ENCODE data around the gene VPS52.

The VPS52 gene, protein sequence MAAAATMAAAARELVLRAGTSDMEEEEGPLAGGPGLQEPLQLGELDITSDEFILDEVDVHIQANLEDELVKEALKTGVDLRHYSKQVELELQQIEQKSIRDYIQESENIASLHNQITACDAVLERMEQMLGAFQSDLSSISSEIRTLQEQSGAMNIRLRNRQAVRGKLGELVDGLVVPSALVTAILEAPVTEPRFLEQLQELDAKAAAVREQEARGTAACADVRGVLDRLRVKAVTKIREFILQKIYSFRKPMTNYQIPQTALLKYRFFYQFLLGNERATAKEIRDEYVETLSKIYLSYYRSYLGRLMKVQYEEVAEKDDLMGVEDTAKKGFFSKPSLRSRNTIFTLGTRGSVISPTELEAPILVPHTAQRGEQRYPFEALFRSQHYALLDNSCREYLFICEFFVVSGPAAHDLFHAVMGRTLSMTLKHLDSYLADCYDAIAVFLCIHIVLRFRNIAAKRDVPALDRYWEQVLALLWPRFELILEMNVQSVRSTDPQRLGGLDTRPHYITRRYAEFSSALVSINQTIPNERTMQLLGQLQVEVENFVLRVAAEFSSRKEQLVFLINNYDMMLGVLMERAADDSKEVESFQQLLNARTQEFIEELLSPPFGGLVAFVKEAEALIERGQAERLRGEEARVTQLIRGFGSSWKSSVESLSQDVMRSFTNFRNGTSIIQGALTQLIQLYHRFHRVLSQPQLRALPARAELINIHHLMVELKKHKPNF

DNA sequence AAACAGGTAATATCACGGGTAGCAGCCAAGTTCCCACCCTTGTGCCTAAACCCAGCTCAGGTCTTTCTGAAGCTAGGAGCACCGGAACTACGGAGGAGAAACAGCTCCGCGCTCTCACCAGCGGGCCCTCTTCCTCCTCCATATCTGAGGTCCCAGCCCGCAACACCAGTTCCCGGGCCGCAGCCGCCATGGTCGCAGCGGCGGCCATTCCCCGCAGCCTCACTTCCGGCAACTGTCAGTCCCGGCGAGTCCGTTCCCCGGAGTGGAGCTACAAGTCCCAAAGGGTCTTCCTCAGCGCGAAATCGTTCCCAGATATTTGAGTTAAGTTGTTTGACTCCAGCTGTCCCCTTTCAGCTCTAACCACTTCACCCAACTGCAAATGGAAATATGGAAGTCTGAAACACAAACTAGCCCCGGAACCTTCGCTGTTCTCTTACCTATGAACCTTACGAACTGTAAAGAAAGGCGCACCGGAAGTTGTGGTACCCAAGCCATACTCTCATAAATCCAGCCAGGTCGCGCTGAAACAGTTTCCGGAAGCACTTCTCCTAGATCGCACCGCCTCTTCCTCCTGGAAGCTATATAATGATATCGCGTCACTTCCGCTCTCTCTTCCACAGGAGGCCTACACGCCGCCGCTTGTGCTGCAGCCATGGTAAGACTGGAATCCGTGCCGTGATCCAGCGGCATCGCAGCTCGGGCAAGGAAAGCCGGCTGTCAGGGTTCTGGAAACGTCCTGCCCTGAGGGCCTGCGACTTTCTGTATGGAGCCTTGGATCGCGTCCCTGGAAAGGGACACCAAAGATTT, at the start of gene VPS52, which contains the start of gene RPS18:
VPS52 (minus strand) TSS at position 409 of the 807 bp plus-strand sequence; CDS start at position 208, 201 bp downstream.
RPS18 (plus strand) TSS at position 608 of the 807 bp plus-strand sequence; CDS start at position 653, 45 bp downstream.
- DNase-seq: peak; percentile 97

DNA sequence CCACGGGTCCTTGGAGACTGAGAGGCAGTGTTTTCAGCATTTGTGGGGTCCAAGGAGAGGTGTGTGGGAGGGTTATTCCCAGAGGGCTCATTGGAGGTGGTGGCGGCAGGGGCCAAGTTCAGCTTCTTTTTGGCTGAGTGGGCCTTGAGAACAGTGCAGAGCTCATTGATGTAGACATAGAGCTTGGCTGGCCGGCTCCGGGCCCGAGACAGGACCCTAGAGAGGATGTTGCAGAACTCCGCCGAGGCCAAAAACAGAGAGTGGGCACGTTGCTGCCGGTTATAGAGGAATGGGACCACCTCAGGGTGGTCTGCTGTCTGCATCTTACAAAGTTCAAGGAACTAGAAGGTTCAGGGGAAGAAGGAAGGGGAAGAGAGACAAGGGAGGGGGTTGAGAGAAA, 49.6 kb upstream of the VPS52 start:
- no peak for DNase-seq

DNA sequence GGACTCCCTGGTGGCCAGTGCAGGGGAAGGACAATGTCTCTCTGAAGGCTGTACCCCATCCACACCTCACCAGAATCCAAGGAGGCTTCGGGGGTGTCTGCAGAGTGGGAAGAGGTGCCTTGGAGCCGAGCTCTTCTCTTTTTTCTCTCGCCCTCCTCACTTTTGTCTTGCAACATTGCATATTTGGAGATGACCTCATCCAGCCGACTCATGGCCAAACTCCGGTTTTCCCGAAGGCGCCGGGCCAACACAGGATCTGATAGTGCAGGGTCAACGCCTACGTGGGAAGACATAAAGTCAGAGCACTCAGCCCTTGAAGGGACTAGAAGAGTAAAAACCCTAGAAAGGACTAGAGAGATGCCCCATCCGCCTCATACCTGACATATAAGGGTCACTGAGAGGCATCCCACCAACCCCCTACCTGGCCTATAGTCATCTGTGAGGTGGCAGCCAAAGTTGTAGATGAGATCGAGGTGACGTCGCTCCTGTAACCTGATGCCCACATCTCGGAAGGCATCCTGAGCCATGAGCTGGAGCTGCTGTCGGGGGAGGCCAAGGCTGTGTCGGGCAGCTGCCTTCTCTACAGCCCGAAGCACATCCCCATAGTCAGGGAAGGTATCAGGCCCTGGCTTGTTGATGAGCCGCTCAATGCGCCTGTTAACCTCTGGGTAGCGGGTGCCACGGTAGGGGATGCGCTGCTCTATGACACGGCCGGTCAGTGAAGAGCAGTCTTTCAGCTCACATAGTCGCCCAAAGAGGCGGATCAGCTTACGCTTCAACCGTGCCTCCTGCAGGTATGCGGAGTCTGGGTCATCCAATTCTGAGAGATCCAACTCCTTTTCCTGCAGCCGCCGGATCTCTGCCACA, 48.9 kb upstream of the VPS52 start:
- no peak for DNase-seq

DNA sequence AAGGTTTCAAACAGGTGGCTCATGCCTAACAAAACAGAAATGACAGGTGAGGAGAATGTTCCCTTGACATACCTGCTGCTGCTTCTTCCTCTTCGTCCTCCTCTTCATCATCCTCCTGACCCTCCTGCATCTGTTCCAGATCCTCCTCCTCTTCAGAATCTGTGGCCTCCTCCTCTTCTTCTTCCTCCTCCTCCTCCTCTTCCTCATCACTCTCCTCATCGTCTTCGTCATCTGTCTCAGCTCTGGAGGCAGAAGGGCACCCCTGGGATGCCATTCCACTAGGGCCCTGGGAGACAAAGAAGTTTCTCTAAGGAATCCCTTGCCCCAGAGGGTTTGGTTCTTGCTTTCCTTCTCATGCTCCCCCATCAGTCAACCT, 48.3 kb upstream of the VPS52 start:
- no peak for DNase-seq

DNA sequence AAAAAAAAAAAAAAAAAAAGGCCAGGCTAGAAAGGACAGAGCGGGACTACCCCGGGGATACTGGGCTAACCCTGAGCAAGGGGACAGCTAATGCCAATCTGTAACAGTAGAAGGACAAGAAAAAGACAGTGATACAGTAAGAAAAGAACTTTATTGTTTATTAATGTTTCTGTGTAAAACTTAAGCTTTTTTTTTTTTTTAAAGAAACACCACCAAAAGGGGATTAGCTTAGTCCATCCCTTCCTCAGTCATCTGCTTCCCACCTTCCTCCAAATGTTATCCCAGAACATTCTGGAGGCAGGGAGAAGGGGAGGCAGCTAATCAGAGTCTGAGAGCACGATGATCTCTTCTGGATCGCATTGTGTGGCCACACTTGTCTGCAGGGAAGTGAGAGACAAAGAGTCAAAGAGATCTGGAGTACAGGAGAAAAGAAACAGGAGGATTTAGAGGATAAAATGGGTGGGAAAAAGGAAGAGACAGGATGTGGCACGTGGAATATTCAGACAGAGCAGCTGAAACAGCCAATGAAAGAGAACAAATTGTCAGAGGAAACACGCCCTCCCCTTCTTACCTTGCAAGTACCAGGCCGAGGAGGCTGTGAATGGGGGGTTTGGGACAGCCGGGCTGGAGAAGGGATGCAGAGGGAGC, 46.9 kb upstream of the VPS52 start:
- no peak for DNase-seq

DNA sequence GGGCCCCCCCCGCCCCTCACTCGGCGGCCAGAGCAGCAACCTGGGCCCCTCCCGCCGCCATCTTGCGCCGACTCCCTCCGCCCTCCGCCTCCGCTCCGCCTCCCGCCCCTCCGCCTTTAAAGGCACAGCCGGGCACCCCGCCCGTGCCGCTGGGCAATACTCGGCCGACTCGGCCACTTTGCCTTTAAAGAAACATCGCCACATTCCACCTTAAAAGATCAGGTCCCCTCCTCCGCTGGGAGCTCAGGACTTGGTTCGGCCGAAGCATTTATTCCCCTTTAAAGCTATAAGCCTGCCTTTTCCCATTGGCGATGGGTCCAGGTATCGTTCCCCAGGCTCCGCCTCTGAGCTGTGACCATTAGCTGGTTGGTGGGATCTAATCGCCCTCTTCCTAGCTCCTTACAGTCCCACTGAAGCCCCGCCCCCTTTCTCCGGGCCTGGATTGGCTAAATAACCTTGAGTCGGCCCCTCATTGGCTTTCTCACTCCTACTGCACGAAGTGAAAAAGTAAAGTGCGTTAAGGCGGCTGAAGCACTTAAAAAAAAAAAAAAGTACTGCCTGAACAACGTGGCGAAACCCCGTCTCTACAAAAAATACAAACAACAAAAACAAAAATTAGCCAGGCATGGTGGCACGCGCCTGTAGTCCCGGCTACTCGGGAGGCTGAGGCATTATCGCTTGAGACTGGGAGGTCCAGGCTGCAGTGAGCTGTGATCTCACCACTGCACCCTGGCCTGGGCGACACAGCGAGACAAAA, 46.2 kb upstream of the VPS52 start, which contains the start of gene ZBTB22:
ZBTB22 (minus strand) TSS at position 76 of the 757 bp plus-strand sequence. CDS start 828 bp downstream, outside the sequence.
- peak; percentile 98 for DNase-seq

DNA sequence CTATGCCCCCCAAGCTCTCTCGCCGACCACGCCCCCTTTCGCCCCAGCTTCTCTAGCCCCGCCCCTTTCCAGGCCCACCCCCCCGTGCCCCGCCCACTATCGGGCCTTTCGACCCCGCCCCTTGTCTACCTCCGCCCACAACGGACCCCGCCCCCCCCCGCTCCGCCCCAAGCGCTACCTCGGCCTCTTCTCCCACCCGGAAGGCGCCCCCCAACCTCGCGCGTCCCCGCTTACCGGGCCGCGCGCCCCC, 45.7 kb upstream of the VPS52 start:
- DNase-seq: peak; percentile 79

DNA sequence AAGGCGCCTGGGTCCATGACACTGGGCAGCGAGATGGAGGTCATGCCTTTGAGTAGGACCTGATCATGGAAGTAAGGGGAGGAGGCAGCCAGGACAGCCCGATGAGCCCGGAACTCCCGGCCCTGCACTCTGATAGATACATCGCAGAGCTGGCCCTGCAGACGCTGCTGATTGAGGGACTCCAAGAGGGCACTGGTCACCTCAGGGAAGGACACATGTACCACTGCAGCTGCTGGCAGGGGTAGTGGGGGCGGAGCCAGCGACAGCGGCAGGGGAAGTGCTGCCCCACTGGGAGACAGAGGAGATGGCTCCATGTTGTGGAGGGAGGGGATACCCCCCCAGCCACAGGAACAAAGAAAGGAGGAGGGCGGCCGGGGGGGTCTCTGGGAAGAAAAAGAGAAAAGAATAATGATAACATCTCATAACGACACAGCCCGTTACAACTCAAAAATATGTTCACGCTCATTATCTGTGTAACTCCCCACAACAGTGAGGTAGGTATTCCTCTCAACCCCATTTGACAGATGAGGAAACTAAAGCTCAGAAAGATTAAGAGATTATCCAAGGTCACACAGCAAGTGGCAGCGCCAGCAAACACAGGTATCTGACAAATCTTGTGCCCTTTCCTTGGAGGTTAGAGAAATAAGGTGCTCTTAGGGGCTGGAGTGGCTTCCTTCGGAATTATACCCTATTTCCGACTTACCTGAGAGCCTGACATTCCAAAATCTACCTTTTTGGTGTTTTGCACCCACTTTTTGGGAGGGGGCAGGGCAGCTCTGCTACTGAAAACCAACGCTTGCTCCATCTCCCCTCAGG, 45.1 kb upstream of the VPS52 start:
- no peak for DNase-seq

DNA sequence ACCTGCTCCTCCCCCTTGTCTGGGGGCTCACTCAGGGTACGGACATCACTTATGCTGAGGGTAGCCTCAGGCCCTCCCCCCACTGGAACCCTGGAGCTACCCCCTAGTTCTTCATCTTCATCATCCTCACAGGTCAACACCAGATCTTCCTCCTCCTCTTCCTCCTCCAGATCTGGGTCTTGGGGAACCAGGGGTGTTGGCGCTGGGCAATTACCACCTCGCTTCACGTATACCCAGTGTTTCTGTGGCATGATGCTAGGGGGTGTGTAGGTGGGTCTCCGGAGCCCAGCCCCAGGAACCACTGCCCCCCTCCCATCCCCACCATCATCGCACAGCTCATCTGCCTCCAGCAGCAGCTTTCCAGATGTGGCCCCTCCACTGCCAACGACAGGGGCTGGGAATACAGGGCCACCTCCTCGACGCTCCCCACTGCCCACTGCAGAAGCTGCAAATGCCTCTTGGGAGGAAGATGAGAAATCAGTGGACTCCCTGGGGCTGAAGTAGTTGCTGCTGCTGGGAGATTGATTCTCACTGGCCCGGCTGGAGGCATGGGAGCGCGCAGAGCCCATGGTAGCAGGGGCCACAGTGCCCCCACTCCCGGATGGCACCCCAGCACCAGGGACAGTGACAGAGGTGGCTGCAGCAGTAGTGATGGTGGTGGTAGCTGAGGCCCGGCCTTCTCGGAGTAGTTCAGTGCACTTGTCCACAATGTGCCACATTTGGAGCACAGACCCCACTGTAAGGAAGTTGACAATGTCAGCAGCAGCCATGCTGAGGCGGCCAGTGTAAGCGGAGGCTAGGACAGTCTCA, 44.3 kb upstream of the VPS52 start:
- DNase-seq: no peak

DNA sequence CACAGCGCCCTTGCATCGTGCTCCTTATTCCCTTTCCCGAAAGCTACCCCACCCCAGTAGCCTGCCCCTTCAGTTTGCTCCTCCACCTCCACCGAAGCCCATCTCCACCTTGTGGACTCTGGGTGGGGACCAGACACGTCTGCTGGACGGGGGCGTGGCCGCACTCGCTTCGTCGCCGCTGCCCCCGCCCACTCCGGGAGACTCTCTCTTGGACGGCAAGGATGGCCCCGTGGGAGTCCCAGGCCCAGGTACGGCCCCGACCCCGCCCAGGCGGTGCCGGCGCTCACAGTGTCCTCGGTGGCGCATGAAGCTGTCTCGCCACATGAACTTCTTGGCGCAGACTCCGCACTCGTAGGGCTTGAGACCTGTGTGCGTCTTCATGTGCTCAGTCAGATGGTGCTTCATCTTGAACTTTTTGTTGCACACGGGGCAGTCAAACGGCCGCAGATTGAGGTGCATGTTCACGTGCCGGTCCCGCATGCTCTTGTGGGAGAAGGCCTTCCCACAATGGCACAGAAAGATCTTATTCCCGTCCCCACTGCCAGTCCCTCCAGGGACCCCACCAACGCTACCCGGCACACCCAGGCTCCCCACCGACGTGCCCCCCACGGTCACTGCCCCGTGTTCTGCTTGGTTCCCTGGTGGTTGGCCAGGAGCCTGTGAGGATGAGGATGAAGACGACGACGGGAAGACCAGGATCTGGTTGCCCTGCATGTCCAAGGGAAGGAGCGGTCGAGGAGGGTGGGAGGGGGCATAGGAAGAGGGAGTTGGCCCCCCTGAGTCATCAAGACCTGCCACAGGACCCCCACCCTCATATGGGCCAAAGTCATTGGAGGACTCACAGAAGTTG, 43.5 kb upstream of the VPS52 start:
- peak; percentile 50 for DNase-seq

DNA sequence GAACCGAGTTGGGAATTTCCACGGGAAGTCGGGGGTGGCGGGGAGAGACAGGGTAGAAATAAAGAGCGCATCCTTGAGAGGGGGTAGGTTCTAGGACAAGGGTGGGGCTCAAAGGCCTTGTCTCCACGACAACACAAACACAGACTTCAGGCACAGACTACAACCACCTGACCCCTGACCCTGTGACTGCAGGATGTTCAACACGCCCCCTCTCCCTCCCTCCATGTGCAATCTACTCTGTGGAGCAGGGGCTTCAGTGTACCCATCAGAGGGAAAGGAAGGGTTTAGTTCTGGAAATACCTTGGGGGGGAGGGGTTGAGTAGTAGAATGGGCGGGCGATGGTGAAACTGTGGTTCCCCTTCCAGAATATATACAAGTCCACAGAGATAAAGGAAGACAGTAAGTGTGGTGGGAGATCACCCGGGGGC, 42.9 kb upstream of the VPS52 start:
- peak; percentile 33 for DNase-seq

DNA sequence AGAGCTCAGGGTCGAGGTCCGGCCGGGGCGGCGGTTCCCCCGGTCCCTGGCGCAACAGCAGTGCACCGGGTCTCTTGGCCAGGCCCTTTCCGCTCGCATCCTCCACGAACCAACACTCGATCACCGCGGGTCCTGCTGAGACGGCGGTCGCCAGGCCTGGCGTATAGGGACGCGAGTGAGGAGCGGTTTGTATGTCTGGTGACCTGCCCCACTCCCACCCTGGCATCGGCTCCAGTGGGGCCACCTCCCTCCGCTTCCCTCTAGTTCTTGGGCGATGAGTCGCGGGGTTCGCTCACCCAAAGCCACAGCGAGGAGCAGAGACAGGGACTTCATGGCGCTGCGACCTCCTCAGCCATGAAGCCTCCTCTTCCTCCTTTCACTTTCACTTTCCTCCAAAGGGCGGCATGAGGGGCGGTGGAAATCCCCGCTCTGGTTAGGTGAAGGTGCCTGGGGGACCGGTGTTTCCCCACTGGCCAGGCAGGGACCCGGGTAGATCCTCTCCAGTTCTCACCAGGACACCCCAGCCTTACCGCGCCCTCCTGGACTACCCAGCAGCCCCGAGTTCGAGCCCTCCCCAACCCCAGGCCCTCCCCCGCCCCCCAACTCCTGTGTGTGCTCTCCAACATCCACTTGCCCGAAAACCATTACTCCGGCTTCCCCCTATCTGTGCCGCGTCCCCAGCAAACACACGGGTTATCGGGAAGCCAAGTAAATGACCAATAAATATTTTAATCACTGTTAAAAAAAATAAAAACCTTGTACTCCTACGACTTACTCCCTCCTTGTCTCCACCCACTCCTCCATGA, 42.2 kb upstream of the VPS52 start, which contains the start of gene TAPBP:
TAPBP (minus strand) TSS at position 370 of the 806 bp plus-strand sequence; CDS start at position 333, 37 bp downstream.
- DNase-seq: peak; percentile 21

DNA sequence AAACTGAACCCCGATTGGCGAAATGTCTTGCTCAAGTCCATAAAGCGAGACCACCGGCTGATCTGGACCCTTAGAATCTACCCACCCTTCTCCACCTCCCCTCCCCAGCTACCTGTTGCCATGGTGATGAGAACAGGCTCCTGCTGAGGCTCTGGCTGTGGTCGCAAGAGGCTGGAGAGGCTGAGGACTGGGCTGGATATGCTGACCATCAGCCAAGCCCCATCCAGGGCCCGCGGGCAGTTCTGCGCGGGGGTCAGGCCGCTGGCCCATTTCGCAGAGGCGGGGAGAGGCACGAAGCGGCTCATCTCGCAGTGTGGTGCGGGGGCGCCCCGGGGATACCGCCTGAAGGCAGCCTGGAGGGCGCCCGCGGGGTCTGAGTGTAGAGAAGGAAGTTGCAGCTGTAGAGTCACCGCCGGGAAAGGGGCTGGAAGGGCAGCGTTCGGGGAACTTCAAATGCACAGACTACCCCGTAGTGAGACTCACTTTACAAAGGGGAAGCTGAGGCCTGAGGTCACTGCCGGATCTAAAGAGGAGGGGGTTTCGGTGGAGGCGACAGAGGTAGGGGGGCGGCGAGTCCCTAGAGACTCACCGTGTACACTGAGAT, 41.5 kb upstream of the VPS52 start:
- peak; percentile 35 for DNase-seq

DNA sequence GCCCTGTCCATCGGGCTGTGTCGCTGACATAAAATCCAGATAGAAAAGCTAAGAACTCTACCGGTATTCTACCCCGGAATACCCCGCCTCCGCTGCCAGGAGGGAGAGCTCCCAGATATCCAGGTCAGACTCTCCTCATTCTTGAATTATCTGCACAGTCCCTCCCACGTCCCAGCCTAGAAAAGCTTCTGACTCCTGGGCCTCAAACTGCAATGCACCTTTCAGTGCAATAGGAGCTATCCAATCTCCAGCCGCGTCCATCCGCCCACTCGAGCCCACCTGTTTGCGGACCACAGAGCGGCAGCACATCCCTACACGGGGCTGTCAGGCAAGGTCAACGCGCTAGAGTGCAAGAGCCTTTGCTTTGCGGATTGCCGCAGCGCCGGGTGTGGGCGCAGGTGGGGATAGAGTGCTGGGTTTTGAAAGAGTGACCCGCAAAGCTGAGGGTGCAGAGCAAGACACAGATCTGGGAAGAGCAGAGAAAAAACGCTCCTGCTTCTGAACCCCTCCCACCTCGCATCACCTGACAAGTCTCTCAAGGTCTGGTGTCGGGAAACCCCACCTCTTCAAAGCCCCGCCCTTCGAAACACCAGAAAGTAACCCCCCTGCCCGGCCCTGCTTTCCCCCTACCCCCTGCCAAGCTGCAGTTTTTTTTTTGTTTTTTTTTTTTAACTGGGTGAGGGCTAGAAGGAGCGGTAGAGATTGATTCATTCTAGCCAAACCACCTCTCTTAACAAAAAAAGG, 40.9 kb upstream of the VPS52 start:
- DNase-seq: peak; percentile 83

DNA sequence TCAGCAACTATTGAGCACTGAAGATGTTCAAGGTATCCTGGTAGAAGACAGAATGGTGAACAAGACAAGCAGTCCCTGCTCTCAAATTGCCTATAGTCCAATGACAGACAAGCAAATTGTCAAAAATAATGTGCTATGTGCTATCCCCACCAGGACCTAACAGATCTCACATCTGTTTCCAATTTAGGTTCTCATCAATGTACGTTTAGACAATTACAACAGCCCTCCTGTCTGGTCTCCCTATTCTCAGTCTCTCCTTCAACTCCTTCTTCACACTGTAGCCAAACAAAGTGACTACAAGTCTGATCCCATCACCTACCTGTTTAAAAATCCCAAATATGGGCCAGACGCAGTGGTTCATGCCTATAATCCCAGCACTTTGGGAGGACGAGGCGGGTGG, 34.7 kb upstream of the VPS52 start:
- no peak for DNase-seq

DNA sequence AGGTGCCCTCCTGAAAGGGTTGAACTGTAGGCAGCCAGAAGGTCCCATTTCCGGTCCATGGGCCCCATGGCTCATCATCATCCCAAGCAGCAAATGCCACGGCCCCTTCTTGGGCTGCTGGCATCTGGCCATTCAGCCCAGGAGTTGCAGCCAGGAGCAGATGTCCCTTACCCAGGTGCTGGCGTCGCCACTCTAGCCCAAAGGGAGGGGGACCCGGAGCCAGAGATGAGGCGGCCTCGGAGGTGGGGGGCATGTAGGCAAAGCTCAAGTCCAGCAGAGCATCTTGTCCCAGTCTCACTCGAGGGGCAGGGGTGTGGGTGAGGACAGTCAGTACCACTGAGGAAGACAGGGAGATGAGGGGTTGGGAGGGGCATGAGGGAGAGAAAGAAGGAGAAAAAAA, 33.4 kb upstream of the VPS52 start:
- no peak for DNase-seq

Measured in NCI-H1436 (cell line).